ENCODE data around the gene RABGAP1L. TPM values are rescaled to one million over a fixed set of nuclear protein-coding genes. Genes with fewer than 3 reads are reported as not detected.

The RABGAP1L gene
- total and polyA plus RNA-seq, 2 of the 8 experiments (the other 6 are each of a cell fraction or from before 2014, with no cell fraction given) = 33.3 to 156 TPM

GRCh38 chr1:174568551-174568950, 409.2 kb downstream of the RABGAP1L start (continued):
- TF ChIP-seq, protein P1, sequence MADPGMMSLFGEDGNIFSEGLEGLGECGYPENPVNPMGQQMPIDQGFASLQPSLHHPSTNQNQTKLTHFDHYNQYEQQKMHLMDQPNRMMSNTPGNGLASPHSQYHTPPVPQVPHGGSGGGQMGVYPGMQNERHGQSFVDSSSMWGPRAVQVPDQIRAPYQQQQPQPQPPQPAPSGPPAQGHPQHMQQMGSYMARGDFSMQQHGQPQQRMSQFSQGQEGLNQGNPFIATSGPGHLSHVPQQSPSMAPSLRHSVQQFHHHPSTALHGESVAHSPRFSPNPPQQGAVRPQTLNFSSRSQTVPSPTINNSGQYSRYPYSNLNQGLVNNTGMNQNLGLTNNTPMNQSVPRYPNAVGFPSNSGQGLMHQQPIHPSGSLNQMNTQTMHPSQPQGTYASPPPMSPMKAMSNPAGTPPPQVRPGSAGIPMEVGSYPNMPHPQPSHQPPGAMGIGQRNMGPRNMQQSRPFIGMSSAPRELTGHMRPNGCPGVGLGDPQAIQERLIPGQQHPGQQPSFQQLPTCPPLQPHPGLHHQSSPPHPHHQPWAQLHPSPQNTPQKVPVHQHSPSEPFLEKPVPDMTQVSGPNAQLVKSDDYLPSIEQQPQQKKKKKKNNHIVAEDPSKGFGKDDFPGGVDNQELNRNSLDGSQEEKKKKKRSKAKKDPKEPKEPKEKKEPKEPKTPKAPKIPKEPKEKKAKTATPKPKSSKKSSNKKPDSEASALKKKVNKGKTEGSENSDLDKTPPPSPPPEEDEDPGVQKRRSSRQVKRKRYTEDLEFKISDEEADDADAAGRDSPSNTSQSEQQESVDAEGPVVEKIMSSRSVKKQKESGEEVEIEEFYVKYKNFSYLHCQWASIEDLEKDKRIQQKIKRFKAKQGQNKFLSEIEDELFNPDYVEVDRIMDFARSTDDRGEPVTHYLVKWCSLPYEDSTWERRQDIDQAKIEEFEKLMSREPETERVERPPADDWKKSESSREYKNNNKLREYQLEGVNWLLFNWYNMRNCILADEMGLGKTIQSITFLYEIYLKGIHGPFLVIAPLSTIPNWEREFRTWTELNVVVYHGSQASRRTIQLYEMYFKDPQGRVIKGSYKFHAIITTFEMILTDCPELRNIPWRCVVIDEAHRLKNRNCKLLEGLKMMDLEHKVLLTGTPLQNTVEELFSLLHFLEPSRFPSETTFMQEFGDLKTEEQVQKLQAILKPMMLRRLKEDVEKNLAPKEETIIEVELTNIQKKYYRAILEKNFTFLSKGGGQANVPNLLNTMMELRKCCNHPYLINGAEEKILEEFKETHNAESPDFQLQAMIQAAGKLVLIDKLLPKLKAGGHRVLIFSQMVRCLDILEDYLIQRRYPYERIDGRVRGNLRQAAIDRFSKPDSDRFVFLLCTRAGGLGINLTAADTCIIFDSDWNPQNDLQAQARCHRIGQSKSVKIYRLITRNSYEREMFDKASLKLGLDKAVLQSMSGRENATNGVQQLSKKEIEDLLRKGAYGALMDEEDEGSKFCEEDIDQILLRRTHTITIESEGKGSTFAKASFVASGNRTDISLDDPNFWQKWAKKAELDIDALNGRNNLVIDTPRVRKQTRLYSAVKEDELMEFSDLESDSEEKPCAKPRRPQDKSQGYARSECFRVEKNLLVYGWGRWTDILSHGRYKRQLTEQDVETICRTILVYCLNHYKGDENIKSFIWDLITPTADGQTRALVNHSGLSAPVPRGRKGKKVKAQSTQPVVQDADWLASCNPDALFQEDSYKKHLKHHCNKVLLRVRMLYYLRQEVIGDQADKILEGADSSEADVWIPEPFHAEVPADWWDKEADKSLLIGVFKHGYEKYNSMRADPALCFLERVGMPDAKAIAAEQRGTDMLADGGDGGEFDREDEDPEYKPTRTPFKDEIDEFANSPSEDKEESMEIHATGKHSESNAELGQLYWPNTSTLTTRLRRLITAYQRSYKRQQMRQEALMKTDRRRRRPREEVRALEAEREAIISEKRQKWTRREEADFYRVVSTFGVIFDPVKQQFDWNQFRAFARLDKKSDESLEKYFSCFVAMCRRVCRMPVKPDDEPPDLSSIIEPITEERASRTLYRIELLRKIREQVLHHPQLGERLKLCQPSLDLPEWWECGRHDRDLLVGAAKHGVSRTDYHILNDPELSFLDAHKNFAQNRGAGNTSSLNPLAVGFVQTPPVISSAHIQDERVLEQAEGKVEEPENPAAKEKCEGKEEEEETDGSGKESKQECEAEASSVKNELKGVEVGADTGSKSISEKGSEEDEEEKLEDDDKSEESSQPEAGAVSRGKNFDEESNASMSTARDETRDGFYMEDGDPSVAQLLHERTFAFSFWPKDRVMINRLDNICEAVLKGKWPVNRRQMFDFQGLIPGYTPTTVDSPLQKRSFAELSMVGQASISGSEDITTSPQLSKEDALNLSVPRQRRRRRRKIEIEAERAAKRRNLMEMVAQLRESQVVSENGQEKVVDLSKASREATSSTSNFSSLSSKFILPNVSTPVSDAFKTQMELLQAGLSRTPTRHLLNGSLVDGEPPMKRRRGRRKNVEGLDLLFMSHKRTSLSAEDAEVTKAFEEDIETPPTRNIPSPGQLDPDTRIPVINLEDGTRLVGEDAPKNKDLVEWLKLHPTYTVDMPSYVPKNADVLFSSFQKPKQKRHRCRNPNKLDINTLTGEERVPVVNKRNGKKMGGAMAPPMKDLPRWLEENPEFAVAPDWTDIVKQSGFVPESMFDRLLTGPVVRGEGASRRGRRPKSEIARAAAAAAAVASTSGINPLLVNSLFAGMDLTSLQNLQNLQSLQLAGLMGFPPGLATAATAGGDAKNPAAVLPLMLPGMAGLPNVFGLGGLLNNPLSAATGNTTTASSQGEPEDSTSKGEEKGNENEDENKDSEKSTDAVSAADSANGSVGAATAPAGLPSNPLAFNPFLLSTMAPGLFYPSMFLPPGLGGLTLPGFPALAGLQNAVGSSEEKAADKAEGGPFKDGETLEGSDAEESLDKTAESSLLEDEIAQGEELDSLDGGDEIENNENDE (IDR thresholded peaks at IDR 0.05; ENCODE audit: insufficient replicate concordance, low read length) = no peak

All from H1 (cell line).